GM19324 (cell line): ENCODE data around the gene ARHGAP27.
"Not testable (repeated sequence)": the region's sequence is repeated elsewhere in the genome, so short reads cannot be mapped to it uniquely, and the experiment has no call there.

ENCODE experiments used
- ATAC-seq: cut with Tn5 transposase; IDR thresholded peaks from one replicate; pipeline ENCODE4 v1.9.1; 2021; ENCODE audit warnings: mild to moderate bottlenecking, moderate library complexity; ENCODE audit not compliant: unreplicated experiment, low FRiP score

ARHGAP27 gene

GRCh38 chr17:45432405-45433158 is at the start of gene ARHGAP27:
Gene ARHGAP27 (minus strand): TSS chr17:45432870. CDS start chr17:45430279, 2,591 bp downstream.
- no peak for ATAC-seq

GRCh38 chr17:45482317-45482716 is 49.6 kb upstream of the ARHGAP27 start:
- not testable (repeated sequence) for ATAC-seq

GRCh38 chr17:45475436-45475835 is 42.8 kb upstream of the ARHGAP27 start:
- not testable (repeated sequence) for ATAC-seq

- ATAC-seq: not testable (repeated sequence)
These were observed 39.6 kb upstream of the ARHGAP27 start for GRCh38 chr17:45472249-45472648.

GRCh38 chr17:45469204-45469563 is 36.5 kb upstream of the ARHGAP27 start:
- not testable (repeated sequence) for ATAC-seq

- not testable (repeated sequence) for ATAC-seq
These were observed 35.9 kb upstream of the ARHGAP27 start for GRCh38 chr17:45468293-45469203.

GRCh38 chr17:45461524-45462327 is 29.1 kb upstream of the ARHGAP27 start:
- ATAC-seq: peak; percentile 67

- ATAC-seq: not testable (repeated sequence)
These were observed 27.8 kb upstream of the ARHGAP27 start for GRCh38 chr17:45460422-45460821.

- ATAC-seq: not testable (repeated sequence)
These were observed 21.7 kb upstream of the ARHGAP27 start for GRCh38 chr17:45454341-45454740.

GRCh38 chr17:45453731-45454130 is 21.1 kb upstream of the ARHGAP27 start:
- not testable (repeated sequence) for ATAC-seq

- not testable (repeated sequence) for ATAC-seq
These were observed 20.5 kb upstream of the ARHGAP27 start for GRCh38 chr17:45453225-45453534.

GRCh38 chr17:45452329-45453224 is 19.9 kb upstream of the ARHGAP27 start:
- ATAC-seq: not testable (repeated sequence)

GRCh38 chr17:45451660-45452059 is 19.0 kb upstream of the ARHGAP27 start:
- ATAC-seq: not testable (repeated sequence)

- no peak for ATAC-seq
These were observed 18.5 kb upstream of the ARHGAP27 start for GRCh38 chr17:45451131-45451530.

GRCh38 chr17:45449708-45450329 is 17.1 kb upstream of the ARHGAP27 start:
- not testable (repeated sequence) for ATAC-seq

- not testable (repeated sequence) for ATAC-seq
These were observed 16.6 kb upstream of the ARHGAP27 start for GRCh38 chr17:45449260-45449659.

GRCh38 chr17:45448483-45448882 is 15.8 kb upstream of the ARHGAP27 start:
- not testable (repeated sequence) for ATAC-seq

- ATAC-seq: not testable (repeated sequence)
These were observed 15.4 kb upstream of the ARHGAP27 start for GRCh38 chr17:45448066-45448465.

- not testable (repeated sequence) for ATAC-seq
These were observed 15.0 kb upstream of the ARHGAP27 start for GRCh38 chr17:45447650-45448049.
